HepG2 (cell line): ENCODE results near the gene CCSER1. TPM values are rescaled to one million over a fixed set of nuclear protein-coding genes. Genes with fewer than 3 reads are reported as not detected.

Experiments used
- ATAC-seq: fragments of 200-7000 bp; cut with Tn5 transposase; 3 replicates; pipeline ENCODE4 v1.9.1; 2020; ENCODE audit warnings: mild to moderate bottlenecking, moderate library complexity
- BruUV-seq: library from RNA; stranded (reverse); fragments of 400-500 nt; replicated peaks from 2 replicates; lab custom pipeline; 2021; lab: Mats Ljungman, UMichigan
- CTCF ChIA-PET: fragments of 300-600 bp; formaldehyde crosslinking; extraction: SDS; loops from one replicate; lab custom pipeline; 2021; ENCODE audit warnings: low total read pairs, inconsistent platforms, low intra/inter-chr PET ratio; lab: Yijun Ruan, JAX
- POLR2A ChIA-PET: fragments of 350-600 bp; sonication (Branson Sonifier 250); formaldehyde crosslinking; loops from one replicate; lab custom pipeline; 2020; ENCODE audit warnings: antibody characterized with exemption, inconsistent platforms; lab: Yijun Ruan, JAX
- DNase-seq: peaks from one replicate; pipeline ENCODE4 v3.0.0-alpha.2; 2015; ENCODE audit warnings: low spot score
- FAIRE-seq: peaks from 3 replicates; lab custom pipeline; 2011; peaks lifted over from hg19 to GRCh38; lab: Jason Lieb, UNC
- H2AFZ ChIP-seq: one replicate; pipeline ENCODE4 v1.6.1; 2011; ENCODE audit warnings: low read length, inconsistent platforms
- H3K27ac ChIP-seq: fragments of 300-600 bp; 3 replicates; pipeline ENCODE4 v1.8.0; 2011; ENCODE audit warnings: mixed run types, mild to moderate bottlenecking, mixed read lengths, low read length, inconsistent platforms; ENCODE audit not compliant: insufficient read depth; ENCODE audit errors: extremely low read length
- H3K27me3 ChIP-seq, 2 experiments: fragments of 200-600 bp in 1 of 2; 2 replicates in 1 of 2; 3 replicates in 1 of 2; pipeline versions ENCODE4 v1.6.0 to v1.8.0; 2011; ENCODE audit warnings: low read length in 2 of 2, mild to moderate bottlenecking in 2 of 2, moderate library complexity in 2 of 2, inconsistent platforms in 1 of 2; ENCODE audit not compliant: insufficient read depth in 2 of 2, control insufficient read depth in 1 of 2
- H3K36me3 ChIP-seq, 2 experiments: fragments of 200-600 bp in 1 of 2; replicated peaks in 1 of 2; 2 replicates in 1 of 2; 3 replicates in 1 of 2; pipeline versions ENCODE4 v1.5.1 to v1.8.0; 2011; ENCODE audit warnings: low read length in 2 of 2, inconsistent platforms in 1 of 2; ENCODE audit not compliant: insufficient read depth in 2 of 2, control insufficient read depth in 1 of 2
- H3K4me1 ChIP-seq: 2 replicates; pipeline ENCODE4 v1.5.1; 2012; ENCODE audit warnings: low read length, inconsistent platforms; ENCODE audit not compliant: insufficient read depth
- H3K4me2 ChIP-seq: 2 replicates; pipeline ENCODE4 v1.6.0; 2011; ENCODE audit warnings: low read depth, low read length, inconsistent platforms
- H3K4me3 ChIP-seq, 3 experiments: fragments of 200-600 bp in 1 of 3; sonication (generic), shearing (Covaris generic) in 1 of 3; replicated peaks in 1 of 3; 2 replicates each; pipeline ENCODE4 v1.5.1; 2011 to 2016; ENCODE audit warnings: low read length in 3 of 3, inconsistent platforms in 2 of 3, low read depth in 2 of 3, mild to moderate bottlenecking in 2 of 3, control low read depth in 1 of 3, mixed read lengths in 1 of 3; ENCODE audit not compliant: insufficient read depth in 1 of 3
- H3K79me2 ChIP-seq: one replicate; pipeline ENCODE4 v1.6.1; 2011; ENCODE audit warnings: low read length, inconsistent platforms; ENCODE audit not compliant: insufficient read depth
- H3K9ac ChIP-seq: 2 replicates; pipeline ENCODE4 v1.6.0; 2011; ENCODE audit warnings: mild to moderate bottlenecking, low read depth, low read length, inconsistent platforms; ENCODE audit not compliant: insufficient read depth
- H3K9me3 ChIP-seq: 2 replicates; pipeline ENCODE4 v1.5.1; 2012; ENCODE audit warnings: mild to moderate bottlenecking, low read length
- H4K20me1 ChIP-seq: 2 replicates; pipeline ENCODE4 v1.6.0; 2011; ENCODE audit warnings: inconsistent platforms, mild to moderate bottlenecking, low read length, moderate library complexity; ENCODE audit not compliant: insufficient read depth
- ARNTL ChIP-seq: sonication (generic); formaldehyde crosslinking; IDR thresholded peaks from 2 replicates; pipeline ENCODE4 v1.4.0; 2020; ENCODE audit warnings: mild to moderate bottlenecking, missing genetic modification reagents
- MIER3 ChIP-seq: IDR thresholded peaks from 2 replicates; pipeline ENCODE4 v1.6.1; 2016; ENCODE audit warnings: missing compliant biosample characterization, borderline replicate concordance
- NFIB ChIP-seq: sonication (generic); formaldehyde crosslinking; IDR thresholded peaks from 2 replicates; pipeline ENCODE4 v1.9.0; 2021; ENCODE audit warnings: missing genetic modification reagents, mild to moderate bottlenecking, borderline replicate concordance
- PREB ChIP-seq: sonication (generic); formaldehyde crosslinking; IDR thresholded peaks from 2 replicates; pipeline ENCODE4 v1.4.0; 2020; ENCODE audit warnings: missing genetic modification reagents
- RXRB ChIP-seq: IDR thresholded peaks from 2 replicates; pipeline ENCODE4 v1.6.1; 2016; ENCODE audit warnings: borderline replicate concordance, missing genetic modification reagents, missing compliant biosample characterization
- TRIM22 ChIP-seq: fragments of 450-650 bp; IDR thresholded peaks from 2 replicates; pipeline ENCODE4 v1.6.1; 2017
- ZNF136 ChIP-seq: sonication (generic); formaldehyde crosslinking; IDR thresholded peaks from 2 replicates; pipeline ENCODE4 v1.8.1; 2022; ENCODE audit warnings: low read depth, mild to moderate bottlenecking, moderate library complexity, missing genetic modification reagents
- ZNF143 ChIP-seq: sonication (generic); formaldehyde crosslinking; IDR thresholded peaks from 2 replicates; pipeline ENCODE4 v1.4.0; 2020; ENCODE audit warnings: missing genetic modification reagents
- ZNF275 ChIP-seq: sonication (generic); formaldehyde crosslinking; IDR thresholded peaks from 2 replicates; pipeline ENCODE4 v1.8.0; 2022; ENCODE audit warnings: missing genetic modification reagents, mild to moderate bottlenecking, inconsistent platforms, borderline replicate concordance
- ZNF556 ChIP-seq: sonication (generic); formaldehyde crosslinking; IDR thresholded peaks from 2 replicates; pipeline ENCODE4 v1.4.0; 2020; ENCODE audit warnings: mild to moderate bottlenecking, missing genetic modification reagents, borderline replicate concordance
- ZNF589 ChIP-seq: sonication (generic); formaldehyde crosslinking; conservative IDR thresholded peaks from 2 replicates; pipeline ENCODE4 v1.8.0; 2022; ENCODE audit warnings: mild to moderate bottlenecking, moderate library complexity, missing genetic modification reagents
- ZNF761 ChIP-seq: sonication (generic); formaldehyde crosslinking; conservative IDR thresholded peaks from 2 replicates; pipeline ENCODE4 v1.4.0; 2020; ENCODE audit warnings: mild to moderate bottlenecking, missing genetic modification reagents
- WGBS: methylation state at CpG from one replicate; pipeline ENCODE4 v1.1.6; 2017; ENCODE audit warnings: low lambda C conversion rate; 5-methylcytosine and 5-hydroxymethylcytosine counted together
- in situ Hi-C: cut with HindIII; loops from 2 replicates; pipeline ENCODE4 v1.10.0; 2017; ENCODE audit warnings: low pct_unique_long_range_greater_than_20kb; ENCODE audit not compliant: extremely low pct_ligation_motif_present
- intact Hi-C: fragments of 100-400 bp; cut with micrococcal nuclease; formaldehyde crosslinking; loops from one replicate; pipeline ENCODE4 v1.10.0; 2022; ENCODE audit not compliant: unreplicated experiment
- polyA plus RNA-seq, 8 experiments: library from polyadenylated mRNA; depleted of rRNA in 3 of 8; stranded (reverse) in 7 of 8; unstranded in 1 of 8; fragments of >200 nt; fragmentation: Illumina TruSeq in 4 of 8; extraction: Trizol in 4 of 8; gene quantifications; 2 replicates each; pipeline versions ENCODE4 v1.2.1 to v1.2.3, GENCODE V29; 2011 to 2016; ENCODE audit warnings: low read depth in 4 of 8, missing spikeins in 1 of 8, mixed read lengths in 1 of 8; ENCODE audit not compliant: insufficient read depth in 1 of 8
- total RNA-seq, 5 experiments: library from RNA; depleted of rRNA; stranded (reverse); fragments of >200 nt; fragmentation: Illumina TruSeq; extraction: Trizol; gene quantifications; 2 replicates each; pipeline ENCODE4 v1.2.3, GENCODE V29; 2016; ENCODE audit warnings: low read depth in 1 of 5

CCSER1 gene
- total and polyA plus RNA-seq, 2 of the 13 experiments (the other 11 are each of a cell fraction or from before 2014, with no cell fraction given), result not detected

GRCh38 chr4:90545380-90545779 lies 418.2 kb downstream of the CCSER1 start:
- Histone ChIP-seq H3K4me3 (no peak overlapping the region), H3K9ac (no peak overlapping the region), H3K4me1 (no peaks in the 10 kb centered on the region), H3K27ac (no peak overlapping the region), H3K27me3 (no peaks in the 10 kb centered on the region), H4K20me1 (no peaks in the 10 kb centered on the region), H3K9me3 (no peaks in the 10 kb centered on the region), H3K4me2 (no peak overlapping the region), H2AFZ (no peak overlapping the region), H3K36me3 (no peaks in the 10 kb centered on the region)
- FAIRE-seq (no peak), ATAC-seq (no peak)
- WGBS, result under 1% methylated on average over 4 of the region's 4 CpGs
- in situ Hi-C loops, result no loop called here
- ChIA-PET CTCF (no interaction called here), POLR2A (no interaction called here)
- intact Hi-C loops, result no loop called here
- TF ChIP-seq ZNF589 (no peak), ZNF143 (CRISPR knock-in tag) (no peak), ZNF136 (no peak), ZNF761 (CRISPR knock-in tag) (no peak)
- TF ChIP-seq, all 625 proteins: peak for 0
- no TSS peak for BruUV-seq
- no peak for DNase-seq
- H3K79me2 ChIP-seq, result no peaks in the 10 kb centered on the region

- no peaks in the 10 kb centered on the region for H4K20me1 ChIP-seq
- no peak overlapping the region for H3K9ac ChIP-seq
- ChIA-PET CTCF (no interaction called here), POLR2A (no interaction called here)
- no peak for TF ChIP-seq ZNF275 (CRISPR knock-in tag)
- TF ChIP-seq TRIM22, result no peak
- no peak for TF ChIP-seq NFIB (CRISPR knock-in tag)
- no peak for TF ChIP-seq ZNF556 (CRISPR knock-in tag)
- TF ChIP-seq MIER3 (CRISPR knock-in tag), result no peak
- no peak for TF ChIP-seq RXRB (CRISPR knock-in tag)
- TF ChIP-seq PREB, result no peak
- TF ChIP-seq ARNTL, result no peak
- DNase-seq, result no peak
- no TSS peak for BruUV-seq
- FAIRE-seq, result no peak
- H3K79me2 ChIP-seq, result no peaks in the 10 kb centered on the region
- no peak for ATAC-seq
- in situ Hi-C loops, result no loop called here
- H3K27ac ChIP-seq, result no peak overlapping the region
- H3K9me3 ChIP-seq, result no peaks in the 10 kb centered on the region
- no peak overlapping the region for H3K4me3 ChIP-seq
- intact Hi-C loops, result no loop called here
- no peak overlapping the region for H2AFZ ChIP-seq
- H3K4me1 ChIP-seq, result no peaks in the 10 kb centered on the region
- WGBS, result 6% methylated on average over 1 of the region's 1 CpG
- no peak overlapping the region for H3K4me2 ChIP-seq
- H3K27me3 ChIP-seq, result no peaks in the 10 kb centered on the region
- no peaks in the 10 kb centered on the region for H3K36me3 ChIP-seq
Observed at GRCh38 chr4:90546114-90546513, 418.9 kb downstream of the CCSER1 start.
